Activated T-cell treated with anti-CD3 and anti-CD28 coated beads, Interleukin-2, amount 50 U/mL, for 4 hours (primary cell): ENCODE measurements around the gene KIF16B. TPM values are rescaled to one million over a fixed set of nuclear protein-coding genes. Genes with fewer than 3 reads are reported as not detected.

ENCODE experiments used
- ATAC-seq, 2 donors: fragments of 200-7000 bp; cut with Tn5 transposase; one replicate each; pipeline ENCODE4 v1.10.0; 2021
- DNase-seq: peaks from one replicate; pipeline ENCODE4 v3.0.0-alpha.2; 2020
- H3K27me3 Mint-ChIP-seq: one replicate; pipeline ENCODE4 v1.8.0; 2021; ENCODE audit warnings: low read depth, mixed read lengths
- H3K36me3 Mint-ChIP-seq: one replicate; pipeline ENCODE4 v1.8.0; 2022; ENCODE audit warnings: mixed read lengths; ENCODE audit not compliant: insufficient read depth
- H3K4me1 Mint-ChIP-seq: one replicate; pipeline ENCODE4 v1.8.0; 2021; ENCODE audit warnings: low read depth, mixed read lengths
- H3K4me3 Mint-ChIP-seq: one replicate; pipeline ENCODE4 v1.8.0; 2021; ENCODE audit warnings: mild to moderate bottlenecking, moderate library complexity, mixed read lengths
- H3K9me3 Mint-ChIP-seq: one replicate; pipeline ENCODE4 v1.8.0; 2021; ENCODE audit warnings: mixed read lengths
- total RNA-seq, 3 donors: library from RNA; stranded (reverse); gene quantifications; one replicate each; pipeline ENCODE4 v1.2.1, GENCODE V29; 2021

KIF16B gene
- total RNA-seq, 3 donors from 2014 or later, result 3.7 to 6.4 (median 4.8) TPM

DNA sequence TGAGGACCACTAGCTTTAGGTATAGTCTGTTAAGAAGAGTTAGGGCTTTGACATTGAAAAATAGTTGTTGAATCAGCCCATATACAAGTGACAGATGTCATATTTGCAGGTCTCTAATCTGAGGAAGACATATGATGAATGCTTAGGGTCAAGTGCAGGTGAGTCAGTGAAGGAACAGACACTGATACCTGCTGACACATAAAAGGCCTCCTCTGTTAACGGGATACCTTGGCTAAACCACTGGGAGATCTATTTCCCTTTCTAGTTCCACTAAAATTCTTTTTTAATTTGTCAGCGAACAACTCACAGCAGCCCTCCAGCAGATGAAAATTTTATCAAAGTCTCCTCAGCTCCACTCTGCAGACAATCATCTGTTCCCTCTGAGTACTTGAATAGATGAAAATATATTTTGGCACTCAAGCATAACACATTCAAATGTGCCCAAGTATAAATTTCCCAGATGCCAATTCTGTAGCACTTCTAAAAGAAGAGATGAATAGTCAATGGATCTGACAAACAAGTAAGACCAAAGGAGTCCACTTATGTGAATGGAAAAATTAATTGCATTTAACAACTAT is 154.0 kb downstream of the KIF16B start:
- no peak overlapping the region for H3K4me3 Mint-ChIP-seq
- H3K9me3 Mint-ChIP-seq, result no peaks in the 10 kb centered on the region
- peaks cover 29% of the 10 kb centered on the region for H3K36me3 Mint-ChIP-seq
- DNase-seq (no peak), ATAC-seq (no peak)
- no peaks in the 10 kb centered on the region for H3K27me3 Mint-ChIP-seq
- H3K4me1 Mint-ChIP-seq, result no peaks in the 10 kb centered on the region

DNA sequence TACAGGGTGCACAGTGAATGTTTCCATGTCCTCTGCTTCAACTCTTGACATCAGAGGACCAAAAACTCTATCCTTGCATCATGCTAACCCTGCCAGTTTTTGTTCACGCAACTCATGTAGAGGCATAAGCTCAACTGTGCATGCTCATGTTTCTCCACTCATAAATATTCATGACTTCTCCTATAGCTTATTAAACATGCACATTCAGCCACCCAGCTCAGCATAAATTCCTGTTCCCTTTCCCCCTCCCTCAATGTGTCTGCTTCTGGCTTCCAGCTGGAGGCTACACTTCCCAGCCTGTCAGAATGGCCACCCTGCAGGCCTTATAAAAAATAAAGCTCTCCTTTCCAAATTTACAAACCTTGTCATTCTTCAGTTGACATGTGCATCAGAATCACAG is 154.6 kb downstream of the KIF16B start:
- Mint-ChIP-seq H3K9me3 (no peaks in the 10 kb centered on the region), H3K36me3 (peaks cover 27% of the 10 kb centered on the region)

DNA sequence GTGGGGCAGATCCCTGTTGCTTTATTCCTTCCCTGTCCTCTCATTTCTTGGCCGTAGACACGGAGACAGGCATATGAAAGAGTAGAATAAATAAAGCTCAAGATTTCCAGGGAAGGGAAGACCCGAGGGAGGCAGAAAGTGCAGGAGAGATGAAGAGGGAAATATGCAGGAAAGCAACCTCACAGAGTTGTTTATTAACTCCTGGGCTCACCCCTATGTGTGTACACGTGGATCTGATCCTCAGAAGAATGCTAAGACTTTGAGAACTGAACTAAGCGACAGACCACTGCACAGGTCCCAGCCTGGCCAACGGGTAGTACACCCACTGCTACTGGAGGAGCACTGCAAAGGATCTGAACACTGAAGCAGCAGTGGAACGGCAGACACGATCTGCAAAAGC is 156.2 kb downstream of the KIF16B start:
- Mint-ChIP-seq H3K4me3 (no peak overlapping the region), H3K36me3 (peaks cover 26% of the 10 kb centered on the region)

More for the DNA sequence above, 154.6 kb downstream of the KIF16B start:
- ATAC-seq, result no peak
- Mint-ChIP-seq H3K4me3 (no peak overlapping the region), H3K4me1 (no peaks in the 10 kb centered on the region), H3K27me3 (no peaks in the 10 kb centered on the region)
- DNase-seq, result no peak

DNA sequence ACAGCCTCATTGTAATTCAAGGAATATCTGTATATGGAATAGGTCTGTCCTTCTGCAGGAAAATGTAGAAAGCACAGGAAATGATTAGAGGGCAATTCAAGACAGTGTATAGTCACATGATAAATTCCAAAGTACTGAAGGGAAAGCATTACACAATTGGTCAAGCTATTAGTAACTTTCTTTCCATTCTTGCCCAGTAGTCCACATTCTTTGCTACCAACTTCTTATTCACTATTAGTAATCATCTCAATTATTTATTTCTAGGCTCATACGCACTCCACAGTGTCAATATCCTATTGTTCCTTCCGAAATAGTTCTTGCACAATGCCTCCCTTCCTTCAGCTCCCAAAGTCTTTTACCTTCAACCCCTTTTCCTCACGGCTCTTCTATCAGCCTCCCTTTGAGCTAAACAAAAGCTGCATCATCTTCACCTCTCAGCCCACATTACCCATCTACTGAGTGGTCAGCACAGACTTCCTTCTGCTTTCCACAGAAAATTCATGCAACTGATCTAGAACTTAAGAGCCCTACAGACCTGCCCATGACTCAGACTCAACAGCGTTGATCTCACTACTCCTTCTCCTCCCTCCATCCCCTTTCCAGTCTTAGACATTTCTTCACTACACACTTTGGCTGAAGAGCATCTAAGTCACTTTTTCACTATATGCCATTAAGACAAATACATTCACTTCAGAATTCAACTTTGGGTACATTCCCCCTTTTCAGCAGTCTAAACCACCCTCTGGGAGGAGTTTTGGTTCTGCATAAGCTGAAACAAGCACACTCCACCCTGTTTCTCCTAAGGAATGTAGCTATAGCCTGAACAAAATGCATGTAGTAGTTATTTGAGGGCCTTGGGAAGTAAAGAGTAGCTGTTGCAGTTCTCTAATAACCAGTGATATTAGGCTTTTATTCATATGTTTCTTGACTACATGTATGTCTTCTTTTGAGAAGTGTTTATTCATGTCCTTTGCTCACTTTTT is 157.9 kb downstream of the KIF16B start:
- no peaks in the 10 kb centered on the region for H3K27me3 Mint-ChIP-seq
- ATAC-seq (no peak), DNase-seq (no peak)
- H3K4me1 Mint-ChIP-seq, result no peaks in the 10 kb centered on the region
- H3K36me3 Mint-ChIP-seq, result peaks cover 30% of the 10 kb centered on the region
- no peak overlapping the region for H3K4me3 Mint-ChIP-seq
- peaks cover 3% of the 10 kb centered on the region for H3K9me3 Mint-ChIP-seq

More for the DNA sequence above, 156.2 kb downstream of the KIF16B start:
- no peaks in the 10 kb centered on the region for H3K27me3 Mint-ChIP-seq
- H3K9me3 Mint-ChIP-seq, result peaks cover 1% of the 10 kb centered on the region
- no peaks in the 10 kb centered on the region for H3K4me1 Mint-ChIP-seq
- DNase-seq, result no peak
- ATAC-seq, result no peak

DNA sequence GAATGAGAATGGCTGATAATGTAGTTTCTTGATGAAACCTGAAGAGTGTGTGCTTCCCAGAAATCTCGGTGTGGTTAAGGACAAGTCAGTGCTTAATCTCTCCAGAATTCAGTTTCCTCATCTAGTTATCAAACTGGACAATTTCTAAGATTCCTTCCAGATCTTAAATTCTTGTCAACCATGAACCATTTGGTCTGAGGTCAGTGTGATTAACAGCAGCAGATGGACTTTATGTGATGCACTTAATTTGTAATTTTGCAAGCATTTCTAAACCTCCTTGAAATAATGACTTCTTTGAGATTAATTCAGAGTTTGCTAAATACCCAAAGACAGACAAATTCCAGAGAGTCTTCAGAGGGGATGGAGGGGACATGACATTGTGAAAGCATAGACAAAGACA is 160.3 kb downstream of the KIF16B start:
- Mint-ChIP-seq H3K36me3 (peaks cover 32% of the 10 kb centered on the region), H3K9me3 (peaks cover 3% of the 10 kb centered on the region), H3K4me3 (no peak overlapping the region), H3K4me1 (no peaks in the 10 kb centered on the region), H3K27me3 (no peaks in the 10 kb centered on the region)
- no peak for ATAC-seq
- DNase-seq, result no peak

DNA sequence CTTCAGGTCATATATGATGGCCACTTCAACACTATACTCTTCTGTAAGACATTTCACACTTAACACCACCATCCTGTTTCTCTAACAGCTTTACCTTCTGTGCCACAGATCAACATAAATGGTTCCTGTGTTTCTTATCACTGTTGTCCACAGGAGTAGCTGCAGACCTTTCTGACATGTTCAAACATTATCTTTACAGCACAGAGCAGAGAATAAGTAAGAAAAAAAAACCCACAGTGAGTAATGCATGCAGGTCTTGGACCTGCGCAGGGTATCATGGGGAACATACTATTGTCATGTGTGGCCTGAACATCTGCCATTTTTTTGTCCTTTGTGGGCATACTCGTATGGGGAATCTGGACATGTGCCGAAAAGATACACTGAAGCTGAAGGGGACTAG is 161.9 kb downstream of the KIF16B start:
- Mint-ChIP-seq H3K9me3 (peaks cover 3% of the 10 kb centered on the region), H3K27me3 (no peaks in the 10 kb centered on the region), H3K36me3 (peaks cover 27% of the 10 kb centered on the region), H3K4me3 (no peak overlapping the region), H3K4me1 (no peaks in the 10 kb centered on the region)
- DNase-seq (no peak), ATAC-seq (no peak)

DNA sequence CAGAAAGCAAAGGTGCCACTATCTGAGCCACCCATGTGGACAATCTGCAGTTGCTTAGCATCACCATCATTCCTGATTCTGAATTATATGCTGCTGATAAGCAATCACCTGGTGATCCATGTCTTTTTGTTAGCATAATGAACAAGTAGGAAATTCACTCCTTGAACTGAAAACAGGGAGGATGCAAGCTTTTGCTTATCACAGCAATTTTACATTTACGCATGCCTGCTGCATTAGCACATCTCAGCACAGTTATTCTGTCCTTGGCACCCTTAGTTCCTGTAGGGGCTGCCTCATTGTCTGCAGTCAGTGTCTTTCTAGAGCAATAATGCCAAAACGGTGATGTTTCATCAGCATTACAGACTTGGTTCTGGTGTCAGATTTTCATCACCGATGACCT is 162.6 kb downstream of the KIF16B start:
- no peak for ATAC-seq
- Mint-ChIP-seq H3K4me3 (no peak overlapping the region), H3K36me3 (peaks cover 31% of the 10 kb centered on the region), H3K4me1 (no peaks in the 10 kb centered on the region), H3K9me3 (peaks cover 3% of the 10 kb centered on the region), H3K27me3 (no peaks in the 10 kb centered on the region)
- DNase-seq, result no peak

DNA sequence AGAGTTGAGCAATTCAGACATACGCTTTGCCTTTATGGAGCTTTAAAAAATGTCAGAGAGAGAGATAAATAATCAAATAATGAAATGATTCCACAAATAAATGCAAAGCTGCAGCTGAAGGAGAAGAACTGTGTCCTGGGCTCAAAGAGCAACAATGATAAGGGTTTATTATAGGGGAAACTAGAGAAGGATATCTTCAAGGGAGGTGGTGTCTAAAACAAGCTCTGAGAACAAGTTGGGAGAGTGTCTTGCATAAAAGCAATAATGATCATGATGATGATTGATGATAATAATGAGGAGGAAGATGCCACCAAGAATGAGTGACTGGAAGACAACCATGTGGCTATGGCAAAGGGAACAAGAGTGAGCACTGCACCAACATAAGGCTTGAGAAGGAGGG is 164.3 kb downstream of the KIF16B start:
- H3K36me3 Mint-ChIP-seq, result peaks cover 27% of the 10 kb centered on the region

DNA sequence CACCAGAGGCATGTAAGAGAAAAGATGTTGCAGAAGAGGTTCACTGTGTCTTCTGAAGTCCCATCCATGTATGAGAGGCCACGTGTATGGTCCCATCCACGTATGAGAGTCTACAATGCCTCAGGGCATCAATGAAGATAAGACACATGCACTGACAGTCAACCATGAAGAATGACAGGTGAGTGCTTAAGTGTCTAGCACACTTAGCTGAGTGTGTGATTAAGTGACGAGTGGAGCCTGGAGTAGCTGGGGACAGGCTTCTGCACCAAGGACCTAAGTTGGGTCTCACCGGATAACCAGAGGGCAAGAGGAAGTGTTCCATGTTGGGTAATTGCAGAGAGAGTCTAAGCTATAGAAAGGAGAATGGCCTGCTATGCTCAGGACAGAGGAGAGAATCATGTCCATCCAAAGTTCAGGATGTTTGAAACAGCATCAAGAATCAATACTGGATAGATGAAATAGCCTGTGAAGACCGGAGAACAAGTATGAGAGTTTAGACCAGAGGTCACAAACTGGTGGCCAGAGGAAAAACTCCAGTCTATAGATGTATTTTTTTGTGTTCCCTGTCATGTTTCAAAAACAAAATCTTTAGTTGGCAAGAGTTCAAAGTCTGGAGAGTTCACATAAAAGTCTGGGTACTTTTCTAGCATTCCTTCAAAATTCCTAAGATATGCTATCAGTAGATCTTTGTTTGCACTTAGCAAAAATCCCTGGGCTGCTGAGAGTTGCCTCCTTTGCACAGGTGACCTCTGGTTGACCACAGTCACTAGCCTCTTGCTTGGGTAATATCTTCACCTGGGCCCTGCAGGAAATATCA is 165.8 kb downstream of the KIF16B start:
- H3K27me3 Mint-ChIP-seq, result no peaks in the 10 kb centered on the region
- H3K4me3 Mint-ChIP-seq, result no peak overlapping the region
- peaks cover 29% of the 10 kb centered on the region for H3K36me3 Mint-ChIP-seq
- DNase-seq (no peak), ATAC-seq (no peak)
- H3K9me3 Mint-ChIP-seq, result peaks cover 3% of the 10 kb centered on the region
- H3K4me1 Mint-ChIP-seq, result no peaks in the 10 kb centered on the region

More for the DNA sequence above, 164.3 kb downstream of the KIF16B start:
- H3K4me1 Mint-ChIP-seq, result no peaks in the 10 kb centered on the region
- H3K4me3 Mint-ChIP-seq, result no peak overlapping the region
- no peaks in the 10 kb centered on the region for H3K27me3 Mint-ChIP-seq
- no peak for ATAC-seq
- no peak for DNase-seq
- H3K9me3 Mint-ChIP-seq, result peaks cover 3% of the 10 kb centered on the region

DNA sequence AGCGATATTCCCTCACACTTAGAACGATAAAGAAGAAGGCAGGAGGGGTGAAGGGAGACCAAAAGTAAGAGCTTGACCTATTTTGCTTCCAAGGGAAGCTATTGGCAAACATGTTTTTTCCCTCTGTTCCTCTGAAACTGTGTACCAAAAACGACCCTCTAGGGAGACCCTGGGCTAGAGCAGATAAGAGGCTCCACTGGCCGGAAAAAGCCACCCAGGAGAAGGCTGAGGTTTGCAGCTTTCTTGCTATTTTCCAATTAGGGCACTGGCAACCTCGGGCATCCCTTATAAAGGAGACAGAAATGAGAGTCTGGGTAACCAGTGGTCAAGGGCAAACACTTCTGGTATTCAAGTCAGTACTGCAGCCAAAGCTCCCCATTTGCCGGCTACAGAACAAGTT is 168.0 kb downstream of the KIF16B start:
- H3K4me3 Mint-ChIP-seq, result no peak overlapping the region
- ATAC-seq (no peak), DNase-seq (no peak)
- no peaks in the 10 kb centered on the region for H3K27me3 Mint-ChIP-seq
- no peaks in the 10 kb centered on the region for H3K9me3 Mint-ChIP-seq
- H3K36me3 Mint-ChIP-seq, result peaks cover 25% of the 10 kb centered on the region
- no peaks in the 10 kb centered on the region for H3K4me1 Mint-ChIP-seq

DNA sequence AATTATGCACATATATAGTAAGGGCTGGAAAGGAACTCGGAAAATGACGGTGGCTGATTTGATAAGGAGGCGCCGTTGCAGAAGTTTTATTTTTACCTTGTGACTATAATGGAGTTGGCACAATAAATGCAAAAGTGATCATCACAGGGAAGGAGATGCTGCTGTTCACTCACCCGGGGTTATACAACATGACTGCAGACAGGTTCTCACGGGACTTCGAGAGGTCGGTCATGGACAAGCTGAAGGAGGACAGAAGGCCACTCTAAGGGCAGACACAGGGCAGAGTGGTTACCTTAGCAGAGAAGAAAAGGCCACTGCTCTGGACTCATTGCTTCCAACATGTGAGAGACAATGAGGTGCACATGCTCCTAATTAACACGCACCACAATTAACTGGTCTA is 168.6 kb downstream of the KIF16B start:
- no peak overlapping the region for H3K4me3 Mint-ChIP-seq
- no peaks in the 10 kb centered on the region for H3K27me3 Mint-ChIP-seq
- DNase-seq, result no peak
- H3K36me3 Mint-ChIP-seq, result peaks cover 29% of the 10 kb centered on the region
- no peaks in the 10 kb centered on the region for H3K4me1 Mint-ChIP-seq
- no peak for ATAC-seq
- no peaks in the 10 kb centered on the region for H3K9me3 Mint-ChIP-seq

DNA sequence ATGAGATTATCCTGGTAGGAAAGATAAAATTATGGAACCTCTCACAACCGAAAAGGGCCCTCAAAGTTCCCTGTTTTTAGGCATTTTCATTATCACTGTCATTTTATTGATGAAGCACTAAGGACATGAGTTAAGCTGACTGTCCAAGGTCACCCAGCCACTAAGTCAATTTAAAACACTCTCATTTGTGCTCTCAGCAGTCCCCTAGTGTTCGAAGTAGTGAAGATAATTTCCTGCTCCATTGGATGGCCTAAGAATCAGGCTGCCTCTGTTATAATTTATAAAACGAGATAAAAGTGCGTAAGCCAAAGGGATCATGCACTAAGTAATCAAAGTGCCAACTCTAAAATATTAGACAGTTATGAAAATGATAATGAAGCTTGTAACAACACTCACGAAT is 169.1 kb downstream of the KIF16B start:
- no peak overlapping the region for H3K4me3 Mint-ChIP-seq
- no peak for ATAC-seq
- no peaks in the 10 kb centered on the region for H3K9me3 Mint-ChIP-seq
- peaks cover 26% of the 10 kb centered on the region for H3K36me3 Mint-ChIP-seq
- no peaks in the 10 kb centered on the region for H3K27me3 Mint-ChIP-seq
- H3K4me1 Mint-ChIP-seq, result no peaks in the 10 kb centered on the region
- no peak for DNase-seq

DNA sequence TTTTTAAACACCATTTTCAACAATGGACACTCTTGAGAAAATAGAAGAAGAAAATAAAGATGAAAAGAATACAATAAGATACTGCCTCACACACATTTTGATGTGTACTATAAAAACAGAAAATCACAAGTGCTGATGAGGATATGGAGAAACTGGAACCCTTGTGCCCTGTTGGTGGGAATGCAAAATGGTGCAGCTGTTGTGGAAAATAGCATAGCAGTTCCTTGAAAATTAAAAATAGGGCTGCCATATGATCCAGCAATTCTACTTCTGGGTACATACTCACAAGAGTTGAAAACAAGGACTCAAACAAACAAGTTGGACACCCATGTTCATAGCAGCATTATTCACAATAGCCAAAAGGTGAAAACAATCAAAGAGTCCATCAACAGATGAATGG is 173.0 kb downstream of the KIF16B start:
- Mint-ChIP-seq H3K4me1 (no peaks in the 10 kb centered on the region), H3K4me3 (no peak overlapping the region), H3K27me3 (no peaks in the 10 kb centered on the region), H3K36me3 (peaks cover 18% of the 10 kb centered on the region), H3K9me3 (no peaks in the 10 kb centered on the region)
- no peak for ATAC-seq
- no peak for DNase-seq

DNA sequence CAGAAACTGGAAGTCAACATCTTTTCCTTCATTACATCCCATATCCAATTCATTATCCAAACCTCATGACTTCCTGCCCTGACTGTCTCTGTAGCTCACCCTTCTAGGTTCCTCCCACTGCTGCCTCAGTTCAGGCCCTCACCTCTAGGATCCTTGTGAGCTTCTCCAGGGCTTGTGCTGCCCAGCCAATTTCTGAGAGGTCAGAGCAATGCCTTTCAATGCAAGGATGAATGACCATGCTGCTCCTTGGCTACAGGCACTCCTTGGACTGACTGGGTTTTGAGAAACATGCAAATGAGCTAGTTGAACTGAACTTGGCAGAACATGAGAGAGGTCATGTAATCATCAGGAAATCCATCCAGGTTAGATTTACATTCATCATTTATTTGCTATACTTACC is 173.4 kb downstream of the KIF16B start:
- H3K4me3 Mint-ChIP-seq, result no peak overlapping the region
- ATAC-seq (no peak), DNase-seq (no peak)
- no peaks in the 10 kb centered on the region for H3K27me3 Mint-ChIP-seq
- H3K36me3 Mint-ChIP-seq, result peaks cover 18% of the 10 kb centered on the region
- H3K9me3 Mint-ChIP-seq, result no peaks in the 10 kb centered on the region
- H3K4me1 Mint-ChIP-seq, result no peaks in the 10 kb centered on the region
